ENCODE measurements around the gene MRGPRE. TPM values are rescaled to one million over a fixed set of nuclear protein-coding genes. Genes with fewer than 3 reads are reported as not detected.

Gene MRGPRE
- total RNA-seq, 3 donors from 2014 or later: 1.2 TPM; not detected in 2

GRCh38 chr11:3195251-3196160, 36.7 kb downstream of the MRGPRE start:
- intact Hi-C loops (cut with DNase I, micrococcal nuclease): loop anchor here in 1 of 2 donors (10.0 kb wide), 1 partner anchor 81 kb away; no protein-coding TSS in a partner anchor
- ATAC-seq: peak; percentile 57
- Histone ChIP-seq H3K36me3 (ENCODE audit: low read depth) (no peaks in the 10 kb centered on the region), H3K4me3 (no peak overlapping the region), H3K4me1 (ENCODE audit: low read depth) (no peaks in the 10 kb centered on the region), H3K9me3 (no peaks in the 10 kb centered on the region)
- peak in 1 of 3 donors; percentile 30 for DNase-seq
- no peak for TF ChIP-seq CTCF (IDR thresholded peaks at IDR 0.05)

GRCh38 chr11:3194016-3194816, 38.0 kb downstream of the MRGPRE start:
- no peaks in the 10 kb centered on the region for H3K4me1 ChIP-seq (ENCODE audit: low read depth)
- H3K36me3 ChIP-seq (ENCODE audit: low read depth): no peaks in the 10 kb centered on the region
- intact Hi-C loops (cut with DNase I, micrococcal nuclease): loop anchor here in 1 of 2 donors (10.0 kb wide), 1 partner anchor 79 kb away; no protein-coding TSS in a partner anchor

GRCh38 chr11:3193373-3194015, 38.7 kb downstream of the MRGPRE start:
- H3K9me3 ChIP-seq: no peaks in the 10 kb centered on the region
- DNase-seq (no peak), ATAC-seq (no peak)
- intact Hi-C loops (cut with DNase I, micrococcal nuclease): loop anchor here in 1 of 2 donors (10.0 kb wide), 1 partner anchor 79 kb away; no protein-coding TSS in a partner anchor
- H3K36me3 ChIP-seq (ENCODE audit: low read depth): no peaks in the 10 kb centered on the region
- no peak for TF ChIP-seq CTCF (IDR thresholded peaks at IDR 0.05)
- H3K4me1 ChIP-seq (ENCODE audit: low read depth): no peaks in the 10 kb centered on the region
- H3K4me3 ChIP-seq: no peak overlapping the region

More at GRCh38 chr11:3194016-3194816, 38.0 kb downstream of the MRGPRE start:
- DNase-seq: no peak
- no peak for ATAC-seq
- Histone ChIP-seq H3K9me3 (no peaks in the 10 kb centered on the region), H3K4me3 (no peak overlapping the region)
- TF ChIP-seq CTCF (IDR thresholded peaks at IDR 0.05): no peak

GRCh38 chr11:3192511-3193372, 39.5 kb downstream of the MRGPRE start:
- no peak overlapping the region for H3K4me3 ChIP-seq
- intact Hi-C loops (cut with DNase I, micrococcal nuclease): loop anchor here in 1 of 2 donors (10.0 kb wide), 1 partner anchor 78 kb away; no protein-coding TSS in a partner anchor
- no peak for TF ChIP-seq CTCF (IDR thresholded peaks at IDR 0.05)
- H3K36me3 ChIP-seq (ENCODE audit: low read depth): no peaks in the 10 kb centered on the region
- H3K4me1 ChIP-seq (ENCODE audit: low read depth): no peaks in the 10 kb centered on the region
- DNase-seq (no peak), ATAC-seq (no peak)
- no peaks in the 10 kb centered on the region for H3K9me3 ChIP-seq
